Keratinocyte (primary cell): ENCODE measurements around the gene KAZALD1. TPM values are rescaled to one million over a fixed set of nuclear protein-coding genes. Genes with fewer than 3 reads are reported as not detected.

ENCODE experiments used
- DNase-seq: peaks from one replicate; pipeline ENCODE4 v3.0.0-alpha.2; 2011; ENCODE audit warnings: low read depth, missing footprints, low spot score
- FAIRE-seq: peaks from 2 replicates; lab custom pipeline; 2011; peaks lifted over from hg19 to GRCh38; lab: Jason Lieb, UNC
- H2AFZ ChIP-seq: 2 replicates; pipeline ENCODE4 v1.6.0; 2012; ENCODE audit warnings: low read length, control low read depth, inconsistent platforms; ENCODE audit not compliant: control insufficient read depth
- H3K27ac ChIP-seq: 2 replicates; pipeline ENCODE4 v1.5.1; 2011; ENCODE audit warnings: low read length; ENCODE audit not compliant: control insufficient read depth, insufficient read depth
- H3K27me3 ChIP-seq: 3 replicates; pipeline ENCODE4 v1.6.0; 2011; ENCODE audit warnings: low read length; ENCODE audit not compliant: control insufficient read depth, insufficient read depth; ENCODE audit errors: extremely low read depth
- H3K36me3 ChIP-seq, 2 experiments: 2 replicates in 1 of 2; 3 replicates in 1 of 2; pipeline ENCODE4 v1.5.1; 2011; ENCODE audit warnings: low read length in 2 of 2, mild to moderate bottlenecking in 1 of 2; ENCODE audit not compliant: control insufficient read depth in 2 of 2, insufficient read depth in 2 of 2; ENCODE audit errors: extremely low read depth in 1 of 2
- H3K4me1 ChIP-seq: 3 replicates; pipeline ENCODE4 v1.5.1; 2011; ENCODE audit warnings: low read length; ENCODE audit not compliant: control insufficient read depth, insufficient read depth; ENCODE audit errors: extremely low read depth
- H3K4me2 ChIP-seq: 3 replicates; pipeline ENCODE4 v1.6.0; 2011; ENCODE audit warnings: low read depth, low read length; ENCODE audit not compliant: control insufficient read depth, insufficient read depth; ENCODE audit errors: extremely low read depth
- H3K4me3 ChIP-seq, 3 experiments: fragments of 200-600 bp in 1 of 3; sonication (generic) in 1 of 3; 2 replicates in 2 of 3; 3 replicates in 1 of 3; pipeline ENCODE4 v1.5.1; 2011 to 2016; ENCODE audit warnings: low read length in 3 of 3, mild to moderate bottlenecking in 3 of 3, control low read depth in 2 of 3, inconsistent platforms in 1 of 3, low read depth in 1 of 3, mixed read lengths in 1 of 3, mixed run types in 1 of 3, moderate library complexity in 1 of 3; ENCODE audit not compliant: control insufficient read depth in 2 of 3, insufficient read depth in 2 of 3; ENCODE audit errors: extremely low read depth in 1 of 3
- H3K79me2 ChIP-seq: 2 replicates; pipeline ENCODE4 v1.6.0; 2012; ENCODE audit warnings: low read length; ENCODE audit not compliant: control insufficient read depth, insufficient read depth
- H3K9ac ChIP-seq: 3 replicates; pipeline ENCODE4 v1.6.0; 2011; ENCODE audit warnings: low read length; ENCODE audit not compliant: control insufficient read depth, insufficient read depth; ENCODE audit errors: extremely low read depth
- H3K9me1 ChIP-seq: 3 replicates; pipeline ENCODE4 v1.6.0; 2011; ENCODE audit warnings: low read length; ENCODE audit not compliant: control insufficient read depth, insufficient read depth; ENCODE audit errors: extremely low read depth
- H3K9me3 ChIP-seq: 2 replicates; pipeline ENCODE4 v1.5.1; 2012; ENCODE audit warnings: low read depth, low read length; ENCODE audit not compliant: control insufficient read depth
- H4K20me1 ChIP-seq: 3 replicates; pipeline ENCODE4 v1.6.0; 2011; ENCODE audit warnings: low read length; ENCODE audit not compliant: control insufficient read depth, insufficient read depth; ENCODE audit errors: extremely low read depth
- CTCF ChIP-seq, 3 experiments: IDR thresholded peaks in 1 of 3; conservative IDR thresholded peaks in 1 of 3; optimal IDR thresholded peaks in 1 of 3; 2 replicates in 2 of 3; 3 replicates in 1 of 3; pipeline versions ENCODE3 to v1.5.1; 2011; ENCODE audit warnings: low read length in 3 of 3, mild to moderate bottlenecking in 3 of 3, moderate library complexity in 2 of 3, control low read depth in 1 of 3, inconsistent platforms in 1 of 3; ENCODE audit not compliant: insufficient read depth in 2 of 3; ENCODE audit errors: extremely low read depth in 1 of 3
- EZH2 ChIP-seq: IDR thresholded peaks from one replicate; pipeline ENCODE4 v1.6.1; 2012; ENCODE audit warnings: inconsistent platforms, mild to moderate bottlenecking, low read length, moderate library complexity
- dilution Hi-C: fragments of 300-500 bp; cut with MboI; formaldehyde crosslinking; loops from one replicate; pipeline ENCODE4 v1.7.0; 2020; ENCODE audit warnings: low sequenced_read_pairs; ENCODE audit not compliant: extremely low pct_ligation_motif_present
- polyA plus RNA-seq, 5 experiments: library from polyadenylated mRNA; depleted of rRNA in 3 of 5; stranded (reverse) in 3 of 5; stranded (forward) in 1 of 5; unstranded in 1 of 5; fragments of >200 nt; gene quantifications; 1 replicate in 1 of 5; 2 replicates in 3 of 5; 3 replicates in 1 of 5; pipeline versions ENCODE4 v1.2.1 to v1.2.3, GENCODE V29; 2011 to 2012; ENCODE audit warnings: missing spikeins in 2 of 5, low read depth in 1 of 5, low replicate concordance in 1 of 5

The KAZALD1 gene
- polyA plus RNA-seq, 1 donor (not counting 4 experiments of a cell fraction or from before 2014, with no cell fraction given) = 0.08 TPM

DNA sequence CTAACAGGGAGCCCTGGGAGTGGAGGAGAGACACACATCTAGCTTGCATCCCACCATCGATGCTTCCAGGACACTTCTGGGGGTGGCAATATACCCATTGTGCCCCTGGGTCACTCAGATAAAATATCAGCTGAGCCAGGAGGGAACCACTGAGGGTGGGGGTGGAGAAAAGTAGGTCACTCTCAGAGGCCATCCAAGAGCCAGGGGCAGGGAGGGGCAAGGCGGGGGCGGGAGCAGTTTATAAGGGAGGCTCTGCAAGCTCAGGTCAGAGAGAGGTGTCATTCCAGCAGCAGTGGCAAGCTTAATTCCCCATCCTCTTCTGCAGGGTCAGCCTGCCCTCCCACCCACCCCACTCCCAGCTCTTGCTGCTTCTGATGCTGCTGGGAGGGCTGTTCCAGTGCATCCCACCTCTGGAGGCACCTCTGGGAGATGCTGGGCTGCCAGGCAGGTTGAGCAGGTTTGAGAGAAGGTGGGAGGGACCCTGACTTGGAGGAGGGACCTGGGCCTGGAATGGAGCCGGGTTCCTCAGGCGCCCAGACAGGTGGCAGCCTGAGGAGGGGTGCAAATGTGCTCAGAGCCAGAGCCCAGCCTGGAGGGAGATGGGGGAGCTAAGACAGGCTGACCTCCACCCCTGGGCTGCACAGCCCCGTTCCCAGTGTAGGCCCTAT, 49.2 kb downstream of the KAZALD1 start:
- H3K9ac ChIP-seq = no peak overlapping the region

DNA sequence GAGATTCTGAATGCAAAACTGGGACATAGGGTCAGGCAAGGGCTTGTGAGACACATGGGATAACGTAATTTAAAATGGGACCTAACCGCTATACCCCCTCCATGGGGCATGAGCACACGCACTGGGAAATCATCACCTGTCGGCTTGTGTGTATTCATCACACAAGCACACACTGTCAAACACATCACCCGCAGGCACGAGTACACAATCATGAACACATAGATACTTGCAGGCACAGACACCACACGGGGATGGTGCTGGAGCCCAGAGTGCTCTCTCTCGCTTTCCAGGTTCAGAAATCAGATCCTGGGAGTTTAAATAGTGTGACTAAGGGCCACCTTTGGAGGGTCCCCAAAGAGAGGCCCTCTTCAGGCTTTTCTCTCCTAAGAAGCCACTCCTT, 49.8 kb downstream of the KAZALD1 start:
- Histone ChIP-seq H3K4me3 (no peak overlapping the region), H3K9ac (no peak overlapping the region), H3K4me2 (no peak overlapping the region), H3K27ac (no peak overlapping the region), H2AFZ (no peak overlapping the region), H4K20me1 (no peaks in the 10 kb centered on the region), H3K4me1 (no peaks in the 10 kb centered on the region), H3K79me2 (no peaks in the 10 kb centered on the region), H3K9me1 (no peaks in the 10 kb centered on the region), H3K9me3 (no peaks in the 10 kb centered on the region), H3K36me3 (no peaks in the 10 kb centered on the region), H3K27me3 (peaks cover 28% of the 10 kb centered on the region)
- TF ChIP-seq EZH2 = no peak
- TF ChIP-seq CTCF (optimal IDR thresholded peaks at IDR 0.05 in 1 of 3, IDR thresholded peaks at IDR 0.05 in 1 of 3, conservative IDR thresholded peaks at IDR 0.05 in 1 of 3; ENCODE audit: extremely low read depth in 1 of 3, insufficient read depth in 2 of 3, low read length in 3 of 3) = no peak
- FAIRE-seq (no peak), DNase-seq (no peak)
- dilution Hi-C loops = no loop called here

More for the DNA sequence above, 49.2 kb downstream of the KAZALD1 start:
- dilution Hi-C loops = no loop called here
- no peak overlapping the region for H3K4me2 ChIP-seq
- H3K9me1 ChIP-seq = no peaks in the 10 kb centered on the region
- DNase-seq (no peak), FAIRE-seq (no peak)
- no peak overlapping the region for H2AFZ ChIP-seq
- H3K27me3 ChIP-seq = peaks cover 24% of the 10 kb centered on the region
- no peaks in the 10 kb centered on the region for H3K4me1 ChIP-seq
- no peak for TF ChIP-seq CTCF (optimal IDR thresholded peaks at IDR 0.05 in 1 of 3, IDR thresholded peaks at IDR 0.05 in 1 of 3, conservative IDR thresholded peaks at IDR 0.05 in 1 of 3; ENCODE audit: extremely low read depth in 1 of 3, insufficient read depth in 2 of 3, low read length in 3 of 3)
- no peak for TF ChIP-seq EZH2
- no peak overlapping the region for H3K4me3 ChIP-seq
- no peaks in the 10 kb centered on the region for H4K20me1 ChIP-seq
- H3K9me3 ChIP-seq = no peaks in the 10 kb centered on the region
- no peak overlapping the region for H3K27ac ChIP-seq
- no peaks in the 10 kb centered on the region for H3K79me2 ChIP-seq
- H3K36me3 ChIP-seq = no peaks in the 10 kb centered on the region
